KMS-11 (cell line): Measurements from ENCODE around the gene ZNF785.
A peak's percentile ranks its signal among the peaks of the same experiment; 100 is the strongest.

Source experiments
- H2AFZ ChIP-seq: fragments of 200-600 bp; sonication (generic); 2 replicates; pipeline ENCODE4 v1.6.1; 2016; ENCODE audit warnings: antibody characterized with exemption, mixed run types, low read depth
- H3K27ac ChIP-seq: fragments of 200-600 bp; sonication (generic); 2 replicates; pipeline ENCODE4 v1.6.1; 2016; ENCODE audit warnings: mild to moderate bottlenecking, mixed run types
- H3K27me3 ChIP-seq: fragments of 200-600 bp; sonication (generic); 2 replicates; pipeline ENCODE4 v1.6.1; 2017; ENCODE audit warnings: mild to moderate bottlenecking, low read depth, mixed run types, moderate library complexity; ENCODE audit not compliant: insufficient read depth
- H3K36me3 ChIP-seq: fragments of 200-600 bp; sonication (generic); 2 replicates; pipeline ENCODE4 v1.6.1; 2017; ENCODE audit warnings: mild to moderate bottlenecking, mixed run types; ENCODE audit not compliant: insufficient read depth
- H3K4me1 ChIP-seq: fragments of 200-600 bp; sonication (generic); 2 replicates; pipeline ENCODE4 v1.6.1; 2016; ENCODE audit warnings: mild to moderate bottlenecking, low read depth, mixed run types; ENCODE audit not compliant: poor library complexity, severe bottlenecking
- H3K4me2 ChIP-seq: fragments of 200-600 bp; sonication (generic); 2 replicates; pipeline ENCODE4 v1.7.0; 2016; ENCODE audit warnings: mild to moderate bottlenecking, mixed run types
- H3K4me3 ChIP-seq: fragments of 200-600 bp; sonication (generic); IDR thresholded peaks from 2 replicates; pipeline ENCODE4 v1.6.1; 2017; ENCODE audit warnings: low read depth, low read length, mixed read lengths; ENCODE audit not compliant: insufficient read depth
- H3K79me2 ChIP-seq: fragments of 200-600 bp; sonication (generic); 2 replicates; pipeline ENCODE4 v1.6.1; 2016; ENCODE audit warnings: low read depth, mixed run types; ENCODE audit not compliant: insufficient read depth
- H3K9ac ChIP-seq: fragments of 200-600 bp; sonication (generic); 2 replicates; pipeline ENCODE4 v1.6.1; 2016; ENCODE audit warnings: mild to moderate bottlenecking, mixed run types
- H4K20me1 ChIP-seq: fragments of 200-600 bp; sonication (generic); 2 replicates; pipeline ENCODE4 v1.6.1; 2016; ENCODE audit warnings: mild to moderate bottlenecking, mixed run types; ENCODE audit not compliant: insufficient read depth
- CTCF ChIP-seq: fragments of 200-600 bp; sonication (generic); conservative IDR thresholded peaks from 2 replicates; pipeline ENCODE4 v1.6.1; 2017; ENCODE audit warnings: low read depth, mild to moderate bottlenecking, antibody characterized with exemption, low read length, moderate library complexity, mixed read lengths

ZNF785 gene

GRCh38 chr16:30556125-30556473 lies 29.4 kb downstream of the ZNF785 start:
- peaks cover 18% of the 10 kb centered on the region for H3K79me2 ChIP-seq
- no peak overlapping the region for H3K27ac ChIP-seq
- H3K4me2 ChIP-seq, result peak overlapping the region; percentile 52; the same call in 1 of the 2 replicates
- peaks cover 30% of the 10 kb centered on the region for H3K4me1 ChIP-seq
- H3K9ac ChIP-seq, result no peak overlapping the region
- H4K20me1 ChIP-seq, result no peaks in the 10 kb centered on the region
- no peak for TF ChIP-seq CTCF
- no peak overlapping the region for H3K4me3 ChIP-seq
- no peaks in the 10 kb centered on the region for H3K27me3 ChIP-seq
- no peak overlapping the region for H2AFZ ChIP-seq
- H3K36me3 ChIP-seq, result no peaks in the 10 kb centered on the region

- Histone ChIP-seq H4K20me1 (no peaks in the 10 kb centered on the region), H3K27ac (no peak overlapping the region), H3K4me3 (no peak overlapping the region), H3K27me3 (no peaks in the 10 kb centered on the region), H3K9ac (no peak overlapping the region), H3K4me1 (peaks cover 27% of the 10 kb centered on the region), H3K79me2 (peaks cover 18% of the 10 kb centered on the region), H2AFZ (no peak overlapping the region), H3K36me3 (no peaks in the 10 kb centered on the region), H3K4me2 (no peak overlapping the region)
- no peak for TF ChIP-seq CTCF
These were observed 30.0 kb downstream of the ZNF785 start for GRCh38 chr16:30555315-30556124.

- no peak overlapping the region for H3K4me2 ChIP-seq
- H2AFZ ChIP-seq, result no peak overlapping the region
- TF ChIP-seq CTCF, result no peak
- H3K79me2 ChIP-seq, result peaks cover 18% of the 10 kb centered on the region
- H3K4me3 ChIP-seq, result no peak overlapping the region
- peaks cover 27% of the 10 kb centered on the region for H3K4me1 ChIP-seq
- no peaks in the 10 kb centered on the region for H3K36me3 ChIP-seq
- H3K27me3 ChIP-seq, result no peaks in the 10 kb centered on the region
- no peak overlapping the region for H3K27ac ChIP-seq
- no peaks in the 10 kb centered on the region for H4K20me1 ChIP-seq
- H3K9ac ChIP-seq, result no peak overlapping the region
These were observed 30.8 kb downstream of the ZNF785 start for GRCh38 chr16:30554557-30555314.

GRCh38 chr16:30553393-30553899 lies 32.1 kb downstream of the ZNF785 start:
- H3K4me2 ChIP-seq, result no peak overlapping the region
- H3K27ac ChIP-seq, result no peak overlapping the region

More at GRCh38 chr16:30553393-30553899, 32.1 kb downstream of the ZNF785 start:
- no peak overlapping the region for H2AFZ ChIP-seq
- no peak overlapping the region for H3K4me3 ChIP-seq
- H3K36me3 ChIP-seq, result no peaks in the 10 kb centered on the region
- no peaks in the 10 kb centered on the region for H4K20me1 ChIP-seq
- TF ChIP-seq CTCF, result no peak
- peaks cover 23% of the 10 kb centered on the region for H3K4me1 ChIP-seq
- no peaks in the 10 kb centered on the region for H3K27me3 ChIP-seq
- H3K79me2 ChIP-seq, result peaks cover 18% of the 10 kb centered on the region
- H3K9ac ChIP-seq, result no peak overlapping the region
